ENCODE data around the gene ATAD3A. TPM values are rescaled to one million over a fixed set of nuclear protein-coding genes. Genes with fewer than 3 reads are reported as not detected.
A peak's percentile ranks its signal among the peaks of the same experiment; 100 is the strongest.

Gene ATAD3A
- total and polyA plus RNA-seq, 9 of the 15 experiments (the other 6 are each of a cell fraction or from before 2014, with no cell fraction given): 0.10 to 173 (median 36.7) TPM

DNA sequence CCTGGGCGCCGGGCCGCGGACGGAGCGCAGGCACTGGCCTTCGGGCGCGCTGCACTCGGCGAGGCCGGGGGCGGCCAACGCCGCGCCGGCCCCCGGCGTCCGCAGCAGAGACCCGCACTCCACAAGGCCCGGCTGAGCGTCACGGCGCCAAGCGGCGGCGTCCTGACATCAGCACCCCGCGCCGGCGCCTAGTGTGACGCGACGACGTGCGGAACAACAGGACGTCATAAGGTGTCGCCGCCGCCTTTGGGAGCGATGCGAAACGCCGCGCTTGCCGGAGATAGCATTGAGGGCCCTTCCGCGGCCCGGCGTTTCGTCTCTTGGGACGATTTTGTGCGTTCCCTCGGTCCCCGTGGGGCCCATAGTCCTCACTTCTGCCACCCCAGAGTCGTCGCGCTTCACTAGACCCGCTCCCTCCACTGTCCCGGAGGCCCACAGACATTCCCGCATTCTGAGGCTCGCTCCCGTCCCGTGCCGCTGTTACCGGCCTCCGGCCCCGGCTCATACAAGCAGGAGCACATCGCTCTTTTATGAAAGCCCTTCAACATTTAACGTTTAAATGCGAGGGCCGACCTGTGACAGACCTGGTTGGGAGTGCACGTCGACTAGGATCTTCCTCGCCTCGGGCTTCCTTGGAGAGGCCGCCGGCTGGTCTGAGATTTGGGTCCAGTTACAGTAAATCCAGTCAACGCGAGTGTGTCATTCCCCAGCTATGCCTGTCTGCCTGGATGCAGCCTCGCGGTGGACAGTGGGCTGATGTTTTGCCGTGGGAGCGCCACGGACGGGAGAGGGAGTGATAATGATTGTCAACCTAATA lies 63.0 kb downstream of the ATAD3A start, which contains the start of gene SSU72 (continued):
- no peak for TF ChIP-seq ZNF23 (CRISPR knock-in tag; IDR thresholded peaks at IDR 0.05)
- TF ChIP-seq POLR3G (IDR thresholded peaks at IDR 0.05; ENCODE audit: extremely low read depth, insufficient read length, insufficient replicate concordance): no peak
- no peak for TF ChIP-seq IFI16 (CRISPR knock-in tag; IDR thresholded peaks at IDR 0.05)
- TF ChIP-seq, protein P1, sequence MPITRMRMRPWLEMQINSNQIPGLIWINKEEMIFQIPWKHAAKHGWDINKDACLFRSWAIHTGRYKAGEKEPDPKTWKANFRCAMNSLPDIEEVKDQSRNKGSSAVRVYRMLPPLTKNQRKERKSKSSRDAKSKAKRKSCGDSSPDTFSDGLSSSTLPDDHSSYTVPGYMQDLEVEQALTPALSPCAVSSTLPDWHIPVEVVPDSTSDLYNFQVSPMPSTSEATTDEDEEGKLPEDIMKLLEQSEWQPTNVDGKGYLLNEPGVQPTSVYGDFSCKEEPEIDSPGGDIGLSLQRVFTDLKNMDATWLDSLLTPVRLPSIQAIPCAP (CRISPR knock-in tag; IDR thresholded peaks at IDR 0.05; ENCODE audit: borderline replicate concordance): no peak
- peak; percentile 92 for TF ChIP-seq DIDO1 (tag; IDR thresholded peaks at IDR 0.05; ENCODE audit: low read depth)
- no peak for TF ChIP-seq BCL6 (CRISPR knock-in tag; IDR thresholded peaks at IDR 0.05)
- TF ChIP-seq NELFE (IDR thresholded peaks at IDR 0.05; ENCODE audit: insufficient read depth, insufficient read length): peak; percentile 33
- TF ChIP-seq, protein P2, sequence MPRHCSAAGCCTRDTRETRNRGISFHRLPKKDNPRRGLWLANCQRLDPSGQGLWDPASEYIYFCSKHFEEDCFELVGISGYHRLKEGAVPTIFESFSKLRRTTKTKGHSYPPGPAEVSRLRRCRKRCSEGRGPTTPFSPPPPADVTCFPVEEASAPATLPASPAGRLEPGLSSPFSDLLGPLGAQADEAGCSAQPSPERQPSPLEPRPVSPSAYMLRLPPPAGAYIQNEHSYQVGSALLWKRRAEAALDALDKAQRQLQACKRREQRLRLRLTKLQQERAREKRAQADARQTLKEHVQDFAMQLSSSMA (CRISPR knock-in tag; IDR thresholded peaks at IDR 0.05): peak; percentile 83
- TF ChIP-seq ZNF12 (CRISPR knock-in tag; IDR thresholded peaks at IDR 0.05): peak; percentile 69
- TF ChIP-seq POLR2B (IDR thresholded peaks at IDR 0.05; ENCODE audit: low read depth, partially characterized antibody): peak; percentile 93
- peak; percentile 75; the same call in 1 of the 2 replicates for TF ChIP-seq E4F1 (CRISPR knock-in tag; IDR thresholded peaks at IDR 0.05; ENCODE audit: borderline replicate concordance)
- TF ChIP-seq ELF4 (CRISPR knock-in tag; IDR thresholded peaks at IDR 0.05): 0 out of 2 replicates have a peak, but pooled peaks have one; percentile 36
- TF ChIP-seq NFXL1 (CRISPR knock-in tag; IDR thresholded peaks at IDR 0.05): no peak
- no peak for TF ChIP-seq KAT2B (IDR thresholded peaks at IDR 0.05; ENCODE audit: low read depth, low read length)
- no peak for TF ChIP-seq RHOXF2B (CRISPR knock-in tag; conservative IDR thresholded peaks at IDR 0.05)
- peak; percentile 58 for TF ChIP-seq DACH1 (IDR thresholded peaks at IDR 0.05; ENCODE audit: partially characterized antibody)
- no peak for TF ChIP-seq ZNF239 (CRISPR knock-in tag; IDR thresholded peaks at IDR 0.05)
- TF ChIP-seq, protein P3, sequence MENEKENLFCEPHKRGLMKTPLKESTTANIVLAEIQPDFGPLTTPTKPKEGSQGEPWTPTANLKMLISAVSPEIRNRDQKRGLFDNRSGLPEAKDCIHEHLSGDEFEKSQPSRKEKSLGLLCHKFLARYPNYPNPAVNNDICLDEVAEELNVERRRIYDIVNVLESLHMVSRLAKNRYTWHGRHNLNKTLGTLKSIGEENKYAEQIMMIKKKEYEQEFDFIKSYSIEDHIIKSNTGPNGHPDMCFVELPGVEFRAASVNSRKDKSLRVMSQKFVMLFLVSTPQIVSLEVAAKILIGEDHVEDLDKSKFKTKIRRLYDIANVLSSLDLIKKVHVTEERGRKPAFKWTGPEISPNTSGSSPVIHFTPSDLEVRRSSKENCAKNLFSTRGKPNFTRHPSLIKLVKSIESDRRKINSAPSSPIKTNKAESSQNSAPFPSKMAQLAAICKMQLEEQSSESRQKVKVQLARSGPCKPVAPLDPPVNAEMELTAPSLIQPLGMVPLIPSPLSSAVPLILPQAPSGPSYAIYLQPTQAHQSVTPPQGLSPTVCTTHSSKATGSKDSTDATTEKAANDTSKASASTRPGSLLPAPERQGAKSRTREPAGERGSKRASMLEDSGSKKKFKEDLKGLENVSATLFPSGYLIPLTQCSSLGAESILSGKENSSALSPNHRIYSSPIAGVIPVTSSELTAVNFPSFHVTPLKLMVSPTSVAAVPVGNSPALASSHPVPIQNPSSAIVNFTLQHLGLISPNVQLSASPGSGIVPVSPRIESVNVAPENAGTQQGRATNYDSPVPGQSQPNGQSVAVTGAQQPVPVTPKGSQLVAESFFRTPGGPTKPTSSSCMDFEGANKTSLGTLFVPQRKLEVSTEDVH (IDR thresholded peaks at IDR 0.05; ENCODE audit: low read depth, partially characterized antibody): peak; percentile 86

All from K562 (cell line).